HG03439 (cell line): ENCODE data around the gene GPRC5A.
"Not testable (repeated sequence)": the region's sequence is repeated elsewhere in the genome, so short reads cannot be mapped to it uniquely, and the experiment has no call there.

Experiments
- ATAC-seq: cut with Tn5 transposase; IDR thresholded peaks from one replicate; pipeline ENCODE4 v1.9.1; 2021; ENCODE audit warnings: mild to moderate bottlenecking, moderate library complexity; ENCODE audit not compliant: unreplicated experiment

GPRC5A gene, protein sequence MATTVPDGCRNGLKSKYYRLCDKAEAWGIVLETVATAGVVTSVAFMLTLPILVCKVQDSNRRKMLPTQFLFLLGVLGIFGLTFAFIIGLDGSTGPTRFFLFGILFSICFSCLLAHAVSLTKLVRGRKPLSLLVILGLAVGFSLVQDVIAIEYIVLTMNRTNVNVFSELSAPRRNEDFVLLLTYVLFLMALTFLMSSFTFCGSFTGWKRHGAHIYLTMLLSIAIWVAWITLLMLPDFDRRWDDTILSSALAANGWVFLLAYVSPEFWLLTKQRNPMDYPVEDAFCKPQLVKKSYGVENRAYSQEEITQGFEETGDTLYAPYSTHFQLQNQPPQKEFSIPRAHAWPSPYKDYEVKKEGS

GRCh38 chr12:12891080-12891880, at the start of gene GPRC5A:
Gene GPRC5A, plus strand, starts transcription at chr12:12891562. Its CDS starts 16,688 bp downstream, at chr12:12908250.
- peak; percentile 30 for ATAC-seq

DNA sequence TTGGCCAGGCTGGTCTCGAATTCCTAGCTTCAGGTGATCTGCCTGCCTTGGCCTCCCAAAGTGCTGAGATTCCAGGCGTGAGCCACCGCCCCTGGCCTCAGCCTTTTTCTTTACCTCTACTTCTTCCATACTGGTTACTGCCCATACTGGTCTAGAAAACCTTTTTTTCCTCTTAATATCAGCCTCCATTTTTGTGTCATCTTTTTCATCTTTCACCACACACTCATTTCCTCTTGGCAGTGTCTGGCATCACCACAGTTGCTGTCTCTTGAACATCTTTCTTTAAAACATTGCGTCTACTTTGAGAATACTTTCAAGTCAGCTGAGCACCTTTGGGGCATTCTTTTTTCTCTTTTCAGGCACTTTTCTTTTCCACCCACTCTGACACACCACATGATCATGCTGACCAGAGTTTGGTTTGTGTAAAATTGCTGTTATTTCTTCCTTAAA, 45.5 kb upstream of the GPRC5A start:
- ATAC-seq, result no peak

DNA sequence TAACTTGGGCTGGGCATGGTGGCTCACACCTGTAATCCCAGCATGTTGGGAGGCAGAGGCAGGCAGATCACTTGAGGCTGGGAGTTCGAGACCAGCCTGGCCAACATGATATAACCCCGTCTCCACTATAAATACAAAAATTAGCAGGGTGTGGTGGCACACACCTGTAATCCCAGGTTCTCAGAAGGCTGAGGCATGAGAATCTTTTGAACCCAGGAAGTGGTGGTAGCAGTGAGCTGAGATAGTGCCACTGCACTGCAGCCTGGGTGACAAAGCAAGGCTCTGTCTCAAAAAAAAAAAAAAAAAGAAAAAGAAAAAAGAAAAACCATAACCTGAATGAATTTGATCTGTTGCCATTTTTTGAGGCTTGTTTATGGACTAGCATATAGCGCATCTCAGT, 44.6 kb upstream of the GPRC5A start:
- ATAC-seq, result not testable (repeated sequence)

GRCh38 chr12:12853435-12853834, 37.9 kb upstream of the GPRC5A start:
- no peak for ATAC-seq

DNA sequence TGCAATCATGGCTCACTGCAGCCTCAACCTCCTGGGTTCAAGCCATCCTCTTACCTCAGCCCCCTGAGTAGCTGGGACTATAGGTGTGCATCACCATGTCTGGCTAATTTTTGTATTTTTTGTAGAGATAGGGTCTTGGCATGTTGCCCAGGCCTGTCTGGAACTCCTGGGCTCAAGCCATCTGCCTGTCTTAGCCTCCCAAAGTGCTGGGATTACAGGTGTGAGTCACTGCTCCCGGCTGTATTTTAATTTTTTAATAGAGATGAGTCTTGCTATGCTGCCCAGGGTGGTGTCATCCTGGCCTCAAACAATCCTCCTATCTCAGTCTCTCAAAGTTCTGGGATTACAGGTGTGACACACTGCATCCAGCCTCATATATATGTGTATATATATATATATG, 31.7 kb upstream of the GPRC5A start:
- ATAC-seq, result no peak

DNA sequence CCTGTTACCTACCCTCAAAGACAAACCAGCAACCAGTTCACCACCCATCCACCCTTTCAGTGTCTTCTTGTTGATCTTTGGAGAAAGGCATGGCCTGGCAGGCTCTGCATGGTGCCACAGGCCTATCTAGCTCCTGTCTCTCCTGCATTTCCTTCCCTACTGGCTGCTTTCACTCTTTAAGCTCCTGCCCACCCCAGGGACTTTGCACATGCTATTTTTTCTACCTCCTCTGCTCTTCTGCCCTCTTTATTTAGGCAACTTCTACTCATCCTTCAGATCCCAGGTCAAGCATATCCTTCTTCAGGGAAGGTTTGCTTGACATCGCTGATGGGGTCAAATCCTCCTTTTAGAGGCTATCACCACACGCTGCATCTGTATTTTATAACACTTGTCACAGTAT, 27.1 kb upstream of the GPRC5A start:
- ATAC-seq, result no peak

GRCh38 chr12:12868477-12869235, 22.7 kb upstream of the GPRC5A start:
- no peak for ATAC-seq

DNA sequence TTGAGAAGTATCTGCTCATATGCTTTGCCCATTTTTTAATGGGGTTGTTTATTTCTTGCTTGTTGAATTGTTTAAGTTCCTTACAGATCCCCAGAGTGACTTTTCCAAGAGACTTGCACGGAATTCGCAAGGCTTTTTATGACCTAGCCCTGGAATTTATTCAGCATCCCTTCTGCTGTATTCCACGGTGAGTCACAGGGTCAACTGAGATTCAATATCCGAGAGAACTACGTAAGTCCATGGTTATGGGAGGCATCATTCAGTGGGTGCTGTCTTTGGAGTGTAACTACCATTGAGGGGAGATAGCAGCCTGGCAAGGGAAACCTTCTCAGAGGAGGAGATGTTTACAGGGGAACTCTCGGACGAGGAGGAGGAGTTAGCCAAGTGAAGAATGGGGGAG, 20.9 kb upstream of the GPRC5A start:
- ATAC-seq, result no peak

DNA sequence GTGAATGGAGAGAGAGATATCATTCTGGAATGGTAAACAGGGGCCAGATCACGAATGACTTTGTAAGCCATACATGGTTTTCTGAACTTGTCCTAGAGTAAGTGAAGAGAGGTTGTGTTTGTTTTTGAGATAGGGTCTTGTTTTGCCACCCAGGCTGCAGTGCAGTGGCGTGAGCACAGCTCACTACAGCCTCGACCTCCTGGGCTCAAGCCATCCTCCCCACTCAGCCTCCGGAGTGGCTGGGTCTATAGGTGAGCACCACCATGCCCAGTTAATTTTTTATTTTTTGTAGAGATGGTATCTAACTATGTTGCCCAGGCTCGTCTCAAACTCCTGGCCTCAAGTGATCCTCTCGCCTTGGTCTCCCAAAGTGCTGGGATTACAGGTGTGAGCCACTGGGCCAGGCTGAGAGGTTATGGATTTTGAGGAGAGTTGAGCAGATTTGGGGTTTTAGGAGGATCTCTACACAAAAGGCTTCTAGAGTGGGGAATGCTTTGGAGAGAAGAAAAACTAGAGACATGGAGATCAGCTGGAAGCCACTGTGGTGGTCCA, 19.7 kb upstream of the GPRC5A start:
- ATAC-seq, result no peak

- ATAC-seq, result no peak
Observed at GRCh38 chr12:12872139-12872933, 19.0 kb upstream of the GPRC5A start.

DNA sequence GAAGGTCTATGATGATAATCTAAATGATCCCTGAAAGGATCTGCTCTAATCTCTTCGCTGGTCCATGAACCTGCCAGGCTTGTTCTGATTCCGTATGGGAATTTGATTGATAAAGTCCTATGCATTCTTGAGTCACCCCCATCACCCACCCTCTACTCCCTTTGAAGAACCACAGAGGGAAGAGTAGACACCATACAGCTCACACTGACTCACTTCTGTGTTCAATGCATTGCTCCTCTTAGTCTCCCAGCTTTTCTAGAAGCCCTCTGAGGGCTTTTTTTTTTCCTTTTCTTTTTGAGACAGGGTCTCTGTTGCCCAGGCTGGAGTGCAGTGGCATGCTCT, 18.5 kb upstream of the GPRC5A start:
- no peak for ATAC-seq

GRCh38 chr12:12874029-12874428, 17.3 kb upstream of the GPRC5A start:
- no peak for ATAC-seq

DNA sequence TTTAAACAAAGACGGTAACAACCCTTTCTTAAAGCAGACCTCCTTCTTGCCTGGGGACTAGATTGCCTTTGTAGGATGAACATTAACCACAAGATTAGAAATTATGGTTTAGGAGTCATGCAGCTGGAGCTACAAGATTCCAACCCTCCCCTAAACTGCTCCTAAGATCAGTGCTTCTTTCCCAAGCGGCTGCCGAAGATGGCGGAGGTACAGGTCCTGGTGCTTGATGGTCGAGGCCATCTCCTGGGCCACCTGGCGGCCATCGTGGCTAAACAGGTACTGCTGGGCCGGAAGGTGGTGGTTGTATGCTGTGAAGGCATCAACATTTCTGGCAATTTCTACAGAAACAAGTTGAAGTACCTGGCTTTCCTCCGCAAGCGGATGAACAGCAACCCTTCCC, 16.1 kb upstream of the GPRC5A start:
- ATAC-seq, result not testable (repeated sequence)

- no peak for ATAC-seq
Observed at GRCh38 chr12:12877153-12877768, 14.1 kb upstream of the GPRC5A start.

- ATAC-seq, result no peak
Observed at GRCh38 chr12:12877781-12878455, 13.4 kb upstream of the GPRC5A start.

GRCh38 chr12:12880537-12880936, 10.8 kb upstream of the GPRC5A start:
- ATAC-seq, result no peak

DNA sequence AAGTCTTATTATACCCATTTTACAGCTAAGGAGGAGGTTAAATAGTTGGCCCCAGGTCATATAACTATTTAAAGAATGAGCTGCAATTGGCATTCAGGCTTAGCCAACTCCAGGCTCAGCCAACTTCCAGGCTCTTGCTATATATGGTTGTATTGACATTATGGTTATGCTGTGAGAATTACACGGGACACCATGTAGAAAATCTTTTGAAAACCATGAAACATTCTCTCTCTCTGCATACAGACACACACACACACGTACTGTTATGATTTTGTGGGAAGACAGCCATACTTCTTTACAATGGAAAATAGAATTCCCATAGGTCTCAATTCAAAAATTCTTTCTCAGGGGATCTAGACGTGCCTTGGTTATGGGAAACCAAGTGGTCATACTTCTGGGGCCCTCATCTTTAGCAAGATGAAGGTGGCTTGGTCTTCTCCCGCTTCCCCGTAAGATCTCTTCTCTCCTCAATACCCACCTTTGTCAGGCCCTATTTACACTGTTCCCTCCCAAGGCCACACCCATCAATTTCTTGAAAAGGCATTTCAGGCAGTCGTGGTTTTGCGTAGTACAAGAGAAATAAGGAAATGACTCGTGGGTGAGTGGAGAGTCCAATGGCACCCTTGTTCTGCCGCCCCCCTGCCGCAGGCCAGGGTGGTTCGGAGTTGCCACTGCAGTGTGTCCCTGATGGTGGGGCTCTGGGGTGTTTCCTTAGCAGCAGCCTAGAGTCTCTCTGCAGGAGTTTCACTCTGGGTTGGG, 10.0 kb upstream of the GPRC5A start:
- no peak for ATAC-seq

DNA sequence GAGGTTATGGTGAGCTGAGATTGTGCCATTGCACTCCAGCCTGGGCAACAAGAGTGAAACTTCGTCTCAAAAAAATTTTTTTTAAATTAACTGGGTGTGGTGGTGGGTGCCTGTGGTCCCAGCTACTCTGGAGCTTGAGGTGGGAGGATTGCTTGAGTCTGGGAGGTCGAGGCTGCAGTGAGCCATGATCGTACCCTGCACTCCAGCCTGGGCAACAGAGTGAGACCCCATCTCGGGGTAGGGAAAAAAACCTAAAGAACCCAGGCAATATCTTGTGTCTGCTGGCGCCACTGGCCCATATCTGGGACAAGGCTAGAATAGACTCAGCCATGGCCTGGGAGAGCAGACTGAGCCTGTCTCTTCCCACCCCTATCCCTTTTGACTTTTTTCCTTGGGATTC, 9.1 kb upstream of the GPRC5A start:
- no peak for ATAC-seq
